ENCODE results near the gene SIRT2.
A peak's percentile ranks its signal among the peaks of the same experiment; 100 is the strongest.
"Not testable (repeated sequence)": the region's sequence is repeated elsewhere in the genome, so short reads cannot be mapped to it uniquely, and the experiment has no call there.

The SIRT2 gene

GRCh38 chr19:38869160-38869835 is 30.1 kb downstream of the SIRT2 start:
- no peak for DNase-seq (ENCODE audit: low read depth in 2 of 2, low spot score in 1 of 2)

GRCh38 chr19:38868551-38868950 is 30.9 kb downstream of the SIRT2 start:
- DNase-seq (ENCODE audit: low read depth in 2 of 2, low spot score in 1 of 2): no peak

- no peak for DNase-seq (ENCODE audit: low read depth in 2 of 2, low spot score in 1 of 2)
Observed at GRCh38 chr19:38867171-38867780, 32.1 kb downstream of the SIRT2 start.

GRCh38 chr19:38862321-38863059 is 36.9 kb downstream of the SIRT2 start:
- no peak for DNase-seq (ENCODE audit: low read depth in 2 of 2, low spot score in 1 of 2)

- no peak for DNase-seq (ENCODE audit: low read depth in 2 of 2, low spot score in 1 of 2)
Observed at GRCh38 chr19:38861368-38861767, 38.0 kb downstream of the SIRT2 start.

- not testable (repeated sequence) for DNase-seq (ENCODE audit: low read depth in 2 of 2, low spot score in 1 of 2)
Observed at GRCh38 chr19:38859631-38860204, 39.7 kb downstream of the SIRT2 start.

- no peak for DNase-seq (ENCODE audit: low read depth in 2 of 2, low spot score in 1 of 2)
Observed at GRCh38 chr19:38856813-38857212, 42.6 kb downstream of the SIRT2 start.

GRCh38 chr19:38855751-38856150 is 43.7 kb downstream of the SIRT2 start:
- DNase-seq (ENCODE audit: low read depth in 2 of 2, low spot score in 1 of 2): not testable (repeated sequence)

- DNase-seq (ENCODE audit: low read depth in 2 of 2, low spot score in 1 of 2): not testable (repeated sequence)
Observed at GRCh38 chr19:38854961-38855360, 44.5 kb downstream of the SIRT2 start.

GRCh38 chr19:38853214-38853613 is 46.2 kb downstream of the SIRT2 start:
- DNase-seq (ENCODE audit: low read depth in 2 of 2, low spot score in 1 of 2): no peak

GRCh38 chr19:38852231-38853044 is 47.0 kb downstream of the SIRT2 start:
- DNase-seq (ENCODE audit: low read depth in 2 of 2, low spot score in 1 of 2): peak in 1 of 2 donors; percentile 22

- peak; percentile 70 to 81 for DNase-seq (ENCODE audit: low read depth in 2 of 2, low spot score in 1 of 2)
Observed at GRCh38 chr19:38851622-38852230, 47.7 kb downstream of the SIRT2 start.

GRCh38 chr19:38850976-38851621 is 48.3 kb downstream of the SIRT2 start:
- DNase-seq (ENCODE audit: low read depth in 2 of 2, low spot score in 1 of 2): peak in 1 of 2 donors; percentile 20

- peak in 1 of 2 donors; percentile 94 for DNase-seq (ENCODE audit: low read depth in 2 of 2, low spot score in 1 of 2)
Observed at GRCh38 chr19:38850436-38850975, 48.9 kb downstream of the SIRT2 start.

GRCh38 chr19:38849860-38850435 is 49.5 kb downstream of the SIRT2 start, which contains the start of gene HNRNPL:
Gene HNRNPL (minus strand): TSS chr19:38849986. CDS start chr19:38849966, 20 bp downstream.
- DNase-seq (ENCODE audit: low read depth in 2 of 2, low spot score in 1 of 2): peak; percentile 98 to 99

- DNase-seq (ENCODE audit: low read depth in 2 of 2, low spot score in 1 of 2): peak; percentile 95 to 98
Observed at GRCh38 chr19:38849147-38849859, 50.1 kb downstream of the SIRT2 start.

- DNase-seq (ENCODE audit: low read depth in 2 of 2, low spot score in 1 of 2): no peak
Observed at GRCh38 chr19:38848299-38849146, 50.9 kb downstream of the SIRT2 start.

- DNase-seq (ENCODE audit: low read depth in 2 of 2, low spot score in 1 of 2): no peak
Observed at GRCh38 chr19:38846097-38846496, 53.3 kb downstream of the SIRT2 start.
